ENCODE results near the gene ALS2CL. TPM values are rescaled to one million over a fixed set of nuclear protein-coding genes. Genes with fewer than 3 reads are reported as not detected.

The ALS2CL gene
- total RNA-seq, 1 donor from 2014 or later: 6.2 TPM

DNA sequence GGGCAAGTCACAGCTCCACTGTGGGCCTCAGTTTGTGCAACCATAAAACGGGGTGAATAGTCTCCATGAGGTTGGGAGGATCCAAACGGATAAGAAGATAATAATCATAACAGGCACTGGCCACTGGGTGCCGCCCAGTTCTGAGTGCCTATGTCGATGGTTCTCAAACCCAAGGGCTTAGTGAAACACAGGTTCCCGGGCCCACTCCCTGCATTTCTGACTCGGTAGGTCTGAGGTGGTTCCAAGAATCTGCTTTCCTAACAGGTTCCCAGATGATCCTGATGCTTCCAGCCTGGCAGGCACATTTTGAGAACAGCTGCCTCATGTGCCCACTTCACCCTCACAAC lies 21.2 kb downstream of the ALS2CL start:
- Mint-ChIP-seq H3K36me3 (no peaks in the 10 kb centered on the region), H3K4me1 (no peaks in the 10 kb centered on the region)
- DNase-seq (ENCODE audit: low spot score in 2 of 2, unreplicated experiment in 2 of 2): no peak

GRCh38 chr3:46671541-46672348 lies 21.7 kb downstream of the ALS2CL start:
- no peak for TF ChIP-seq CTCF (IDR thresholded peaks at IDR 0.05; ENCODE audit: unreplicated experiment)
- H3K27me3 Mint-ChIP-seq (ENCODE audit: low read depth): no peaks in the 10 kb centered on the region
- H3K4me3 Mint-ChIP-seq: no peak overlapping the region
- no peaks in the 10 kb centered on the region for H3K9me3 Mint-ChIP-seq
- H3K36me3 Mint-ChIP-seq: no peaks in the 10 kb centered on the region
- no peak overlapping the region for H3K27ac Mint-ChIP-seq
- H3K4me1 Mint-ChIP-seq: no peaks in the 10 kb centered on the region
- peak in 1 of 2 experiments; percentile 15 for DNase-seq (ENCODE audit: low spot score in 2 of 2, unreplicated experiment in 2 of 2)

More for the DNA sequence above, 21.2 kb downstream of the ALS2CL start:
- no peak for TF ChIP-seq CTCF (IDR thresholded peaks at IDR 0.05; ENCODE audit: unreplicated experiment)
- no peak overlapping the region for H3K4me3 Mint-ChIP-seq
- H3K9me3 Mint-ChIP-seq: no peaks in the 10 kb centered on the region
- no peak overlapping the region for H3K27ac Mint-ChIP-seq
- no peaks in the 10 kb centered on the region for H3K27me3 Mint-ChIP-seq (ENCODE audit: low read depth)

- H3K9me3 Mint-ChIP-seq: no peaks in the 10 kb centered on the region
- no peak overlapping the region for H3K27ac Mint-ChIP-seq
- TF ChIP-seq CTCF (IDR thresholded peaks at IDR 0.05; ENCODE audit: unreplicated experiment): no peak
- DNase-seq (ENCODE audit: low spot score in 2 of 2, unreplicated experiment in 2 of 2): peak; percentile 6 to 26
- no peaks in the 10 kb centered on the region for H3K36me3 Mint-ChIP-seq
- H3K4me3 Mint-ChIP-seq: no peak overlapping the region
- H3K27me3 Mint-ChIP-seq (ENCODE audit: low read depth): no peaks in the 10 kb centered on the region
- no peaks in the 10 kb centered on the region for H3K4me1 Mint-ChIP-seq
Observed at GRCh38 chr3:46670891-46671427, 22.5 kb downstream of the ALS2CL start.

GRCh38 chr3:46670000-46670890 lies 23.2 kb downstream of the ALS2CL start:
- no peak overlapping the region for H3K4me3 Mint-ChIP-seq
- H3K27me3 Mint-ChIP-seq (ENCODE audit: low read depth): no peaks in the 10 kb centered on the region
- no peaks in the 10 kb centered on the region for H3K4me1 Mint-ChIP-seq
- TF ChIP-seq CTCF (IDR thresholded peaks at IDR 0.05; ENCODE audit: unreplicated experiment): no peak
- H3K36me3 Mint-ChIP-seq: no peaks in the 10 kb centered on the region
- H3K9me3 Mint-ChIP-seq: no peaks in the 10 kb centered on the region
- peak; percentile 12 to 16 for DNase-seq (ENCODE audit: low spot score in 2 of 2, unreplicated experiment in 2 of 2)
- H3K27ac Mint-ChIP-seq: no peak overlapping the region

GRCh38 chr3:46669191-46669999 lies 24.1 kb downstream of the ALS2CL start:
- DNase-seq (ENCODE audit: low spot score in 2 of 2, unreplicated experiment in 2 of 2): peak; percentile 6 to 29
- no peak for TF ChIP-seq CTCF (IDR thresholded peaks at IDR 0.05; ENCODE audit: unreplicated experiment)
- no peak overlapping the region for H3K4me3 Mint-ChIP-seq
- H3K4me1 Mint-ChIP-seq: no peaks in the 10 kb centered on the region
- no peak overlapping the region for H3K27ac Mint-ChIP-seq
- no peaks in the 10 kb centered on the region for H3K36me3 Mint-ChIP-seq
- H3K27me3 Mint-ChIP-seq (ENCODE audit: low read depth): no peaks in the 10 kb centered on the region
- H3K9me3 Mint-ChIP-seq: no peaks in the 10 kb centered on the region

Measured in mesothelial cell of epicardium (in vitro differentiated cells).